ENCODE results near the gene DRD4.
A peak's percentile ranks its signal among the peaks of the same experiment; 100 is the strongest.

Gene DRD4

DNA sequence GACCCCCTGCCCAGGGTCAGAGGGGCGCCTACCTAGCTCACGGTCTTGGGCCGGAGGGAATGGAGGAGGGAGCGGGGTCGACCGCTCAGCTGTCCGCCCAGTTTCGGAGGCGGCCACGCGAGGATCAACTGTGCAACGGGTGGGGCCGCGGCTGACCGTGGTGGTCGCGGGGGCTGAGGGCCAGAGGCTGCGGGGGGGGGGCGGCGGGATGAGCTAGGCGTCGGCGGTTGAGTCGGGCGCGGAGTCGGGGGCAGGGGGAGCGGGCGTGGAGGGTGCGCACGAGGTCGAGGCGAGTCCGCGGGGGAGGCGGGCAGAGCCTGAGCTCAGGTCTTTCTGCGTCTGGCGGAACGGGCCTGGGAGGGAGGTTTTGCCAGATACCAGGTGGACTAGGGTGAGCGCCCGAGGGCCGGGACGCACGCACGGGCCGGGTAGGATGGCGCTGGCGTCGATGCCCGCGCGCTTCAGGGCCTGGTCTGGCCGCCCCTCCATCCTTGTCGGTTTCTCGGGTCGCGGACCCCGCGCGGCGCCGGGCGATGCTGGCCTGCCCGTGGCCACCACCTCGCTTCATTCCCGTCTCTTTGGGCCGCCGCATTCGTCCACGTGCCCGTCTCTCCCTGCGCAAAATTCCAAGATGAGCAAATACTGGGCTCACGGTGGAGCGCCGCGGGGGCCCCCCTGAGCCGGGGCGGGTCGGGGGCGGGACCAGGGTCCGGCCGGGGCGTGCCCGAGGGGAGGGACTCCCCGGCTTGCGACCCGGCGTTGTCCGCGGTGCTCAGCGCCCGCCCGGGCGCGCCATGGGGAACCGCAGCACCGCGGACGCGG lies at the start of gene DRD4:
TSS of gene DRD4 (plus strand) at position 759 of the 822 bp plus-strand sequence. CDS start at position 795, 36 bp downstream.
- no peak for DNase-seq
- Mint-ChIP-seq H3K4me1 (peaks cover 14% of the 10 kb centered on the region), H3K36me3 (peaks cover 6% of the 10 kb centered on the region), H3K27me3 (peaks cover 69% of the 10 kb centered on the region), H3K9me3 (no peaks in the 10 kb centered on the region), H3K27ac (peak within 1 kb of the TSS; percentile 50), H3K4me3 (no peak within 1 kb of the TSS)
- CTCF ChIA-PET: no interaction called here

DNA sequence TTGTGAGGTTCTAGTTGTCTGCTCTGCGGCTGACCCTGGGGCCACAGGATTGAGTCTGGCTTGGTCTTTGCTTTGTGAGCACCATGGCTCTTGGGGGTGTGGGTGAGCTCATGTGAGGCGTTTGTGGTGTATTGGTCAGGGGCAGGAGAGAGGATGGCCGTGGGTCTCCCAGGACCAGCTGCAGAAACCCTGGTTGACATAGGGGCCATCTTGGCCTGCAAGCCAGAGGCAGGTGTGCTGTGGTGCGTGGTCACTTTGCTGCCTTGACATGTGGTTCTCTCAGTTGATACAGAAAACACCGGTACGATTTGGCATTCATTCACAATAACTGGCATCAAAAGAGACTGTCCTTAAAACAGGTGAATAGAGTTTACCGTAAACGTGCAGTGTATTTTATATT lies 49.5 kb upstream of the DRD4 start:
- no peaks in the 10 kb centered on the region for H3K9me3 Mint-ChIP-seq
- no peaks in the 10 kb centered on the region for H3K27me3 Mint-ChIP-seq
- no peak for DNase-seq
- peak overlapping the region; percentile 99 for H3K27ac Mint-ChIP-seq
- H3K4me1 Mint-ChIP-seq: peaks cover 35% of the 10 kb centered on the region
- H3K36me3 Mint-ChIP-seq: peaks cover 59% of the 10 kb centered on the region
- H3K4me3 Mint-ChIP-seq: peak overlapping the region; percentile 60
- CTCF ChIA-PET: interaction anchor here (0.8 to 1.9 kb wide), 3 partner anchors 9 to 139 kb away, joined by 3 to 5 read pairs (median 4); no protein-coding TSS in a partner anchor

DNA sequence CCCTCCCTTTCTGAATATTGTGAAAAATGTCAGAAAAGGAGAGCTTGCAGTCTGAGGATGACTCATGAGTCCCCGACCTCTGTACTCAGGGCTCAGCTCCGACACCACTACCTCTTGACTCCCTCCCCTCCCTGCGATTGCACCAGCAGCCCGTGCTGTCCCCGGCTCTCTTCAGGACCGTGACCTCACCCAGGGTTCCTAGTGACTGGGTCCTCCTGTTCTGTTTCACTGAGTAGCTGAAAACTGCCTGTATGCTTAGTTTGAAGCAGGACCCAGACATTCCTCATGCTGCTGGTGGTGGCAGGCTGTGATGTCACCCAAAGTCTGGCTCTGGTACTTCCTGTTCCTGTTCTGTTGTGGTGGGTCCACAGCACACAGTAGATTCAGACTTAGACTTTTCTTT lies 49.1 kb upstream of the DRD4 start:
- Mint-ChIP-seq H3K27ac (peak overlapping the region; percentile 99), H3K4me3 (peak overlapping the region; percentile 60), H3K4me1 (peaks cover 35% of the 10 kb centered on the region), H3K36me3 (peaks cover 62% of the 10 kb centered on the region), H3K27me3 (no peaks in the 10 kb centered on the region), H3K9me3 (no peaks in the 10 kb centered on the region)
- DNase-seq: peak; percentile 80
- CTCF ChIA-PET: interaction anchor here (0.8 to 1.9 kb wide), 2 partner anchors 10 to 33 kb away, joined by 3 to 5 read pairs; no protein-coding TSS in a partner anchor

DNA sequence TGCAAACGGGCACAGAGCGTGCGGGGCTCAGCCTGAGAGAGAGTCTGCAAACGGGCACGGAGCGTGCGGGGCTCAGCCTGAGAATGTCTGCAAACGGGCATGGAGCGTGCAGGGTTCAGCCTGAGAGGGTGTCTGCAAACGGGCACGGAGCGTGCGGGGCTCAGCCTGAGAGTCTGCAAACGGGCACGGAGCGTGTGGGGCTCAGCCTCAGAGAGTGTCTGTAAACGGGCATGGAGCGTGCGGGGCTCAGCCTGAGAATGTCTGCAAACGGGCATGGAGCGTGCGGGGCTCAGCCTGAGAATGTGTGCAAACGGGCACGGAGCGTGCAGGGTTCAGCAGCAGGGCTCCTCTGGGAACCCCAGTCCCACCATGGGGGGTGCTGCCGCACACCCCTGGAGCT lies 47.3 kb upstream of the DRD4 start:
- H3K4me1 Mint-ChIP-seq: peaks cover 35% of the 10 kb centered on the region
- no peak for DNase-seq
- peaks cover 64% of the 10 kb centered on the region for H3K36me3 Mint-ChIP-seq
- no peaks in the 10 kb centered on the region for H3K27me3 Mint-ChIP-seq
- H3K9me3 Mint-ChIP-seq: no peaks in the 10 kb centered on the region
- CTCF ChIA-PET: no interaction called here
- H3K27ac Mint-ChIP-seq: no peak overlapping the region
- H3K4me3 Mint-ChIP-seq: no peak overlapping the region

DNA sequence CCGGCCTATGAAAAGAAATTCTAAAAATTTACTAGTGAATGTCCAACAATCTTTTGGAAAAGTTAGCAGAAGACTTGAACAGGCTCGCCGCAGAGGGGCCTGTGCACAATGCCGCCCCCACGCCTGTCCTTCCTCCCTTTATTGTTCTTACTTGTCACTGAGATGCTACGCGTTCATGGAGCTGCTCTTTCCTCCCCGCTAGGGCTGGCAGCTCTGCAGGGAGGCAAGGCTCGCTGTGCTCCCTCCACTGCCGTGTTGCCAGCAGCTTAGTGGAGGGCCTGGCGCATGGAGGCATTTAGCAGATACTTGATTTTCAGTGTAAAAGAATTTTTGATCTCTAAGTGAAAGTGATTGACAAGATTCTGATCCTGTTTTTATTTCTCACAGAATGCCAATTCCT lies 46.1 kb upstream of the DRD4 start:
- Mint-ChIP-seq H3K36me3 (peaks cover 71% of the 10 kb centered on the region), H3K4me1 (peaks cover 37% of the 10 kb centered on the region), H3K27me3 (no peaks in the 10 kb centered on the region), H3K4me3 (no peak overlapping the region), H3K27ac (peak overlapping the region; percentile 52), H3K9me3 (no peaks in the 10 kb centered on the region)
- no peak for DNase-seq
- CTCF ChIA-PET: no interaction called here

DNA sequence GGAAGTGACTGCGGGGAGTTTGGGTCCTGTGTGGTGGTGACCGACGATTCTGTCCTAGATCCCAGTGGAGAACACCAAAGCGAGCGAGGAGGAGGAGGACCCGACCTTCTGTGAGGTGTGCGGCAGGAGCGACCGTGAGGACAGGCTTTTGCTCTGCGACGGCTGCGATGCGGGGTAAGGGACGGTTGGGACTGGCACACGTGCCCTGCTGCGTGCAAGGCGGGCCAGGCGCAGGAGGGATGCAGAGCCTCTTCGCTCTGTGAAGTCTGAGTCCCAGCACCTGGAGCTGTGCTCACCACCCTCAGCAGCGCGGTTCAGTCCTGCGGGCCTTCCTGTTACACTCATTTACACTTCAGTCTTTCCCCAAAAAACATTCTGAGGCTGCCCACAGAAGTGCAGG lies 44.6 kb upstream of the DRD4 start:
- Mint-ChIP-seq H3K27me3 (no peaks in the 10 kb centered on the region), H3K36me3 (peaks cover 74% of the 10 kb centered on the region), H3K4me3 (no peak overlapping the region), H3K27ac (no peak overlapping the region), H3K4me1 (peaks cover 29% of the 10 kb centered on the region), H3K9me3 (no peaks in the 10 kb centered on the region)
- CTCF ChIA-PET: no interaction called here
- no peak for DNase-seq

DNA sequence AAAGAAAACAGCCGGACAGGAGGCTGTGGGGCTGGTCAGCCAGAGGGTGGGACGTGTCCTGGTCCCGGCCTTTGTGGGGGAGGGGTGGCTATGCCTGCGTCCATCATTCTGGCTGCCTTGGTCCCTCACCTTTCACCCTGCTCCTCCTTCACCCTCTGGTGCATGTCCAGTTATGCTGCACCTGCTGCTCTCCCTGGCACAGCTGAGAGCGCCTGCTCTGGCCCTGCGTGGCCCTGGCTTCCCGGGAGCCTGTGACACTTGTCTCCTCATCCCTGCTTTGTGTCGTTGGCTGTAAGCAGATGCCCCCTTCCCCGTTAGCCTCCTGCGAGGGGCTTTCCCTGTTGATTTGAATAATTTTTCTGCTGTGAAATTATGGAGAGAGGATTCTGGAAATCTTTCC lies 44.2 kb upstream of the DRD4 start:
- no peaks in the 10 kb centered on the region for H3K9me3 Mint-ChIP-seq
- no peak for DNase-seq
- CTCF ChIA-PET: no interaction called here
- no peak overlapping the region for H3K4me3 Mint-ChIP-seq
- H3K27ac Mint-ChIP-seq: peak overlapping the region; percentile 42
- peaks cover 70% of the 10 kb centered on the region for H3K36me3 Mint-ChIP-seq
- H3K4me1 Mint-ChIP-seq: peaks cover 25% of the 10 kb centered on the region
- H3K27me3 Mint-ChIP-seq: no peaks in the 10 kb centered on the region

DNA sequence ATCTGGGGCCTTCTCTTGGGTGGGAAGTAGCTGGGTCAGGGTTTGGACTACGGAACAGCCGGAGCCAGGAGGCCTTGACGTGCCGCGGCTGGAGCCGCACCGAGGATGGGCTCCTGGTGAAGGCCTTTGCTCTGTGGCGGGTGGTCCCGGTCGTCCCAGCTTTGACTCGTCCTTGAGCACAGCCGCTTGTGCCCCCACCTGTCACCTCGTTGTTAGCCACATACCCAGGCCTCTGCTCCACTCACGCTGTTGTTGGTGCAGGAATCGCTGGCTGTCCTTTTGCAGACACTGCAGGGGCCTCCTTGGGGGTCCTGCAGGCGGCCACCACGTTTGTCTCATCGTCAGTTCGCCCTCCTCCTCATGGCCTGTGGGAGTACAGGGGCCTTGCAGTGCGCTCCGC lies 43.7 kb upstream of the DRD4 start:
- no peak overlapping the region for H3K27ac Mint-ChIP-seq
- CTCF ChIA-PET: no interaction called here

DNA sequence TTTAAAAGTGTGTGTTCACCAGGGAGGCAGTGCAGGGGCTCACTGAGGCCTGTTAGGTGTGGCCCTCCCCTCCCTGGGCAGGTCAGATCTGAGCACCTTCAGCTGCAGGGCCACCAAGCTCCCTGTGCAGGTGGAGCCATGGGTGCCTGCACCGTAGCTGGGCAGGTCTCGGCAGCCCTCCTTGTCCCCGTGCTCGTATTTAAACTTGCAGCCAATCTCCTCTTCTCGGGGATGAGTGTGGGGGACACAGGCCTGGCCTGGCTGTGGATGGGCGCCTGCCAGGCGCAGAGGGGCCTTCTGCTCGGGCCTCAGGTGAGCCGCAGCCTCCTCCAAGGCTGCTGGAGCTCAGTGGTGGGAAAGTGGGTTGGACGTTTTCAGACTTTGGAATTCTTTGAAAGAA lies 41.7 kb upstream of the DRD4 start:
- Mint-ChIP-seq H3K36me3 (peaks cover 54% of the 10 kb centered on the region), H3K4me1 (peaks cover 11% of the 10 kb centered on the region), H3K4me3 (no peak overlapping the region), H3K9me3 (no peaks in the 10 kb centered on the region), H3K27ac (no peak overlapping the region), H3K27me3 (no peaks in the 10 kb centered on the region)
- DNase-seq: no peak
- CTCF ChIA-PET: interaction anchor here (1.6 kb wide), 1 partner anchor 41 kb away, joined by 5 read pairs; no protein-coding TSS in a partner anchor

More for the DNA sequence above, 43.7 kb upstream of the DRD4 start:
- no peak for DNase-seq
- no peak overlapping the region for H3K4me3 Mint-ChIP-seq
- no peaks in the 10 kb centered on the region for H3K9me3 Mint-ChIP-seq
- no peaks in the 10 kb centered on the region for H3K27me3 Mint-ChIP-seq
- peaks cover 21% of the 10 kb centered on the region for H3K4me1 Mint-ChIP-seq
- H3K36me3 Mint-ChIP-seq: peaks cover 66% of the 10 kb centered on the region

DNA sequence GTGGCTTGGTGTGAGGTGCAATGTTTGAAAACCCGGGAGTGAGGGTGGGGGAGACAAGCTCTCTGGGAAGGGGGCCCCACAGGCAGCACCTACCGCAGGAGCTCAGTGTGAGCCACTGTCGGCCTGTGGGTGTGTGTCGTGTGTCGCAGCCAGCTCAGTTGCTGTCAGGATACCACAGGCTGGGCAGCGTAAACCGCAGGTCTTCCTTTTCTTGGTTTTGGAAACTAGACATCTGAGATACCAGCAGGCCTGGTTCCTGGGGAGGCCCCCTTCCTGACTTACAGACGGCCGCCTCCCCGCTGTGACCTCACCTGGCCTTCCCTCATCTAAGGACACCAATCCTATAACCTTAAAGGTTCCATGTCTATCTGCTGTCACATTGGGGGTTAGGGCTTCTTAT lies 40.7 kb upstream of the DRD4 start:
- no peak overlapping the region for H3K4me3 Mint-ChIP-seq
- CTCF ChIA-PET: interaction anchor here (1.6 kb wide), 1 partner anchor 42 kb away, joined by 5 read pairs; no protein-coding TSS in a partner anchor
- H3K27me3 Mint-ChIP-seq: no peaks in the 10 kb centered on the region
- H3K27ac Mint-ChIP-seq: peak overlapping the region; percentile 64
- no peak for DNase-seq
- peaks cover 10% of the 10 kb centered on the region for H3K4me1 Mint-ChIP-seq
- no peaks in the 10 kb centered on the region for H3K9me3 Mint-ChIP-seq
- H3K36me3 Mint-ChIP-seq: peaks cover 48% of the 10 kb centered on the region

DNA sequence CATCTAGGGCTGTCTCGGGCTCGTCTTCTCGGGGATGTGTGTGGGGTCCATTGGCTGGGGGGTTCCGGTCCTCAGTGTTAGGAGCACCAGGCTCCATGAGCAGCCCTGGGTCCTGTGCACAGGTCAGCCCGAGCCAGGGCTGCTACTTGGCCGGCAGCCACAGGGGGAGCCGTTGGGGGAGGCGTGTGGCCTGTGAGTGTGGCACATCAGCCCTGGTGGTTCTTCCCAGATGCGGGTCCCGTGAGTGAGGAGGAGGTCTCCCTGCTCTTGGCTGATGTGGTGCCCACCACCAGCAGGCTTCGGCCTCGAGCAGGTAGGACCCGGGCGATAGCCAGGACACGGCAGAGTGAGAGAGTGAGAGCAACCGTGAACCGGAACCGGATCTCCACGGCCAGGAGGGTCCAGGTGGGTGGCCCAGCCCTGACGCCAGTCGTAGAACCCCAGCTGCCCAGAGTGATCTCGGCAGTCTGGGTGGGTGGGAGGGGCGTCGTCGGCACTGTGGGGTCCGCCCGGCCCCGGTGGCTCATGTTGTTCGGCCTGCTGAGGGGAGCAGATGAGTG lies 39.8 kb upstream of the DRD4 start:
- H3K4me3 Mint-ChIP-seq: no peak overlapping the region
- no peaks in the 10 kb centered on the region for H3K9me3 Mint-ChIP-seq
- no peak for DNase-seq
- peaks cover 50% of the 10 kb centered on the region for H3K36me3 Mint-ChIP-seq
- no peak overlapping the region for H3K27ac Mint-ChIP-seq
- H3K4me1 Mint-ChIP-seq: peaks cover 10% of the 10 kb centered on the region
- CTCF ChIA-PET: no interaction called here
- no peaks in the 10 kb centered on the region for H3K27me3 Mint-ChIP-seq

DNA sequence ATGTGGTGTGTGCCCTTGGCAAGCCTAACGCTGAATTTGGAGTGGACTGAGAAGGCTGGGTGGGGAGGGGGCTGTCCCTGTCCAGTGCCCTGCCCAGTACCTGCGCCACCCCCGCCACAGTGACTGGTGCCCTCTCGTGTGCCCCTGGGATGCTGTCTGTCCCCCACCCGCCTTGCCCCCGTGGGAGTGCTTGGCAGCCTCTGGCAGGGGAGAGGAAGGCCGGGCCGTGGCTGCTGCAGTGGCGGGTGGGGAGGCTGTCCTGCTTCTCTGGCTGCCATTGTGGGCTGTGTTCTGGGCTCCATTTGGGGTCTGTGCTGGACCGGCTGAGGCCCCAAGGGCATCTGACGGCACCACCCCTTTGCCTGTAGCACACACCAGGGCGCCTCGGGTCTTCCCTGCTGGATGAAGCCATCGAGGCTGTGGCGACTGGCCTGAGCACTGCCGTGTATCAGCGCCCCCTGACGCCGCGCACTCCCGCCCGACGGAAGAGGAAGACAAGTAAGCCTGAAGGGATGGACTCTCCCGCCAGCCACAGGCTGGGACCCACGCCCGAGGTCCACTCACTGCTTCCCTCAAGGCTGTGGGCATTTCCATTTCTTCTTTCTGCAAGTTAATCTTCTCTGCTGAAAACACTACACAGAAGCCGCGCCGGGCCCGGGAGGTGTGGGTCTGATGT lies 38.9 kb upstream of the DRD4 start:
- no peak overlapping the region for H3K27ac Mint-ChIP-seq
- no peak for DNase-seq
- no peaks in the 10 kb centered on the region for H3K9me3 Mint-ChIP-seq
- peaks cover 41% of the 10 kb centered on the region for H3K36me3 Mint-ChIP-seq
- peaks cover 10% of the 10 kb centered on the region for H3K4me1 Mint-ChIP-seq
- CTCF ChIA-PET: no interaction called here
- no peaks in the 10 kb centered on the region for H3K27me3 Mint-ChIP-seq
- H3K4me3 Mint-ChIP-seq: no peak overlapping the region

DNA sequence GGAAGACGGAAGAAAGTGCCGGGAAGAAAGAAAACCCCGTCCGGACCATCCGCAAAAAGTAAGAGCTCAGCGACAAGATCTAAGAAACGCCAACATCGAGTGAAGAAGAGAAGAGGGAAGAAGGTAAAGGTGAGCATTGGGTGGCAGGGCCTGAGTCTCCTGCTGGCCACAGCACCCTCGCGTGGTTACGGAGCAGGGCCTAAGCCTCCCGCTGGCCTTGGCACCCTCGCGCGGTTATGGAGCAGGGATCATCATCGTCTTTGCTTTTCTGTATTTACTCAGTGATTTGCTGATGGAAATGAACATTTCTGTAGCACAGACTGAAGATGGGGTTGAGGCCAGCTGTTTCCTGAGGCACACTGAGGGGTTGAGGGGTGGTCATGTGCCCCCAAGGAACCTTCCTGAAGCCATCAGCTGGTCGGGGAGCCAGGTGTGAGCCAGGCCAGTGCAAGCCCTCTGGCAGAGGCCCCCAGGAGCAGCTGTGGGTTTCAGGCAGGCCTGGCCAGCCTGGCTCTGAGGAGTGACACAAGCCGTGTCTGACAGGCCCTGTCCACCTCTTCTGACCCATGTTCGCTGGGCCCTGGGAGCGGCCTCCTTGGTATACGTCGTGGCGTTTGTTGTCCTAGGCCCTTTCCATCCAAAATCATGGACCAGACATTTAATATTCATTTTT lies 35.4 kb upstream of the DRD4 start:
- Mint-ChIP-seq H3K27ac (peak overlapping the region; percentile 42), H3K9me3 (no peaks in the 10 kb centered on the region), H3K27me3 (no peaks in the 10 kb centered on the region), H3K4me3 (no peak overlapping the region), H3K36me3 (peaks cover 35% of the 10 kb centered on the region), H3K4me1 (no peaks in the 10 kb centered on the region)
- CTCF ChIA-PET: no interaction called here
- no peak for DNase-seq

DNA sequence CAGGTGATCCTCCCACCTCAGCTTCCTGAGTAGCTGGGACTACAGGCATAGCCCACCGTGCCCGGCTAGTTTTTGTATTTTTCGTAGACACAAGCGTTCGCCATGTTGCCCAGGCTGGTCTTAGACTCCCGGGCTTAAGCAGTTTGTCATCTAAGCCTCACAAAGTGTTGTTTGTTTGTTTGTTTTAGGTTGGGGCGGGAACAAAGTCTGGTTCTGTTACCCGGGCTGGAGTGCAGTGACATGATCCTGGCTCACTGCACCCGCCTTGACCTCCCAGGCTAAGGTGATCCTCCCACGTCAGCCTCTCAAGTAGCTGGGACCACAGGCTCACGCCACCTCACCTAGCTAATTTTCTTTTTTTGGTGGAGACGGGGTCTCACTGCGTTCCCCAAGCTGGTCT lies 33.9 kb upstream of the DRD4 start:
- DNase-seq: no peak
- Mint-ChIP-seq H3K4me1 (no peaks in the 10 kb centered on the region), H3K4me3 (no peak overlapping the region), H3K27me3 (no peaks in the 10 kb centered on the region), H3K27ac (no peak overlapping the region), H3K36me3 (peaks cover 38% of the 10 kb centered on the region), H3K9me3 (no peaks in the 10 kb centered on the region)
- CTCF ChIA-PET: no interaction called here

Measured in activated naive CD4-positive, alpha-beta T cell treated with anti-CD3 and anti-CD28 coated beads, Interleukin-2, amount 10 ng/mL, durations not matched to agents 7 days and 5 days (primary cell).